Psoas muscle (tissue), 8 donors: ENCODE data around the gene STEAP1B. TPM values are rescaled to one million over a fixed set of nuclear protein-coding genes. Genes with fewer than 3 reads are reported as not detected.

Experiments used
- ATAC-seq, 4 donors: fragments of 200-7000 bp; cut with Tn5 transposase; one replicate each; pipeline ENCODE4 v1.9.1; 2020; ENCODE audit warnings: moderate library complexity in 3 of 4, mild to moderate bottlenecking in 2 of 4
- DNase-seq, 2 donors: peaks; one replicate each; pipeline ENCODE4 v3.0.0-alpha.2; 2020
- H3K27ac ChIP-seq: fragments of 200-600 bp; one replicate; pipeline ENCODE4 v1.8.0; 2022
- H3K27me3 ChIP-seq, 3 donors: fragments of 200-600 bp in 1 of 3; one replicate each; pipeline versions ENCODE4 v1.6.1 to v1.8.0; 2013 to 2022; ENCODE audit warnings: low read length in 2 of 3, mild to moderate bottlenecking in 2 of 3, moderate library complexity in 1 of 3; ENCODE audit not compliant: insufficient read depth in 3 of 3
- H3K36me3 ChIP-seq, 2 donors: fragments of 200-600 bp in 1 of 2; one replicate each; pipeline versions ENCODE4 v1.6.1 to v1.8.0; 2013 to 2022; ENCODE audit warnings: low read depth in 1 of 2, mild to moderate bottlenecking in 1 of 2, moderate library complexity in 1 of 2; ENCODE audit not compliant: insufficient read depth in 1 of 2
- H3K4me1 ChIP-seq: fragments of 200-600 bp; one replicate; pipeline ENCODE4 v1.8.0; 2022
- H3K4me3 ChIP-seq: fragments of 200-600 bp; one replicate; pipeline ENCODE4 v1.8.0; 2022; ENCODE audit warnings: mild to moderate bottlenecking
- H3K9me3 ChIP-seq: fragments of 200-600 bp; one replicate; pipeline ENCODE4 v1.8.0; 2022
- WGBS, 3 donors: extraction: QIAGEN DNeasy Blood & Tissue Kit; methylation state at CpG; one replicate each; pipeline versions ENCODE4 v1.1.6 to v1.1.7; 2013; 5-methylcytosine and 5-hydroxymethylcytosine counted together
- intact Hi-C, 2 donors: fragments of 100-400 bp; cut with DNase I; formaldehyde crosslinking; loops; one replicate each; pipeline versions ENCODE4 v1.11.0 to v1.14.2; 2022
- polyA plus RNA-seq, 3 donors: library from polyadenylated mRNA; stranded (reverse); fragments of 200-250 nt; gene quantifications; one replicate each; pipeline ENCODE4 v1.2.3, GENCODE V29; 2013
- total RNA-seq, 4 donors: library from RNA; stranded (reverse); fragmentation: NEBNext Ultra II Directional in 2 of 4; extraction: Animal tissue kit (Norgen Biotek cat#: 25700) in 2 of 4; gene quantifications; one replicate each; pipeline versions ENCODE4 v1.2.1 to v1.2.4, GENCODE V29; 2021 to 2023
- TF ChIP-seq, protein P1 (sequence below): fragments of 200-600 bp; IDR thresholded peaks from one replicate; pipeline ENCODE4 v1.8.0; 2022; ENCODE audit warnings: antibody characterized with exemption
- donor health status: healthy with polysubstance abuse.
- donor health status: DM: no; HTN: no; CAD: no; lungs with moderate emphysema.
- donor health status: Bipolar disorder and iron deficiency.
- donor health status: healthy.
- donor health status: DM: yes; HTN: yes; CAD: no.
- donor health status: DM: no; HTN: no; CAD: no.
- donor health status: DM: no; HTN: no; CAD: no.
- donor health status: DM: yes; HTN: yes; CAD: no.

Gene STEAP1B
- total and polyA plus RNA-seq, 7 donors, result 0.24 to 1.6 (median 0.91) TPM

DNA sequence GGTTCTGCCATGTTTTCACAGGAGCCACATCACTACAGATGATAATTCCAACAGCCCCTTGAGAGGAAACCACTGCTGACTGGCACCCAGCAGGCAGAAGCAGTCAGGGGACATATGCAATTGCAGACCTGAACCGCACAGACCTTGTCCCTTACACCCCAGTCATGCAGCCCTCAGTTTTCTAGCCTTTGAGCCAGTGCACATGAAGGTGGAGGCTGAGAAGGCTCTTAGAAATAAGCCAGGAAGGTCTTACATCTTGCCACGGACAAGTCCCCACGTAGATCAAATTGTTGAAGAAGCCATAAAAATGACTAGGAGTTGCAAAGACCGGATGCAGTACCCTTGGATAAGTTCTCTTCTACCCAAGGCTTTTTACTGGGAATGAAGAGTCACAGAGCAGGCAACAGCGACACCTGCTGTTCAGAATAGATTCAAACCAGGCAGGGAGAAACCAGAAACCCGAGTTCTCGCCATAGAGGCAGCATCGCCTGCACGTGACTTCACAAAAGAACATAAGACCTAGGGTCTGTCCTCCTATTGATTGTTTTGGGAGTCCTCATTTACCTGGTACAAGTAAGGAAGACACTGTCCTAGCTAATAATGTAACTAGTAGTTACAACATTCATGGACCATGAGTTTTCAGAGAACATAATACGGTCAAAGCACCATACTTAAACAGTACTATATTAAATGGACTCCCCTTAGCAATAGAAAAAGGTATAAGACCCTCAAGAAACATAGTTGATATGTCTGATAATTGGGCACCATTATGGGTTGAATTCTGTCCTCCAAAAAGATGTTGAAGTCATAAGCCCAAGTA is 11.1 kb downstream of the STEAP1B start:
- DNase-seq (peak; percentile 55 to 65), ATAC-seq (peak; percentile 76 to 93 (median 82))
- WGBS, 3 donors, result 18 to 22% (median 19%) methylated on average over 10 of the region's 10 CpGs
- Histone ChIP-seq H3K27me3 (no peaks in the 10 kb centered on the region), H3K9me3 (no peaks in the 10 kb centered on the region), H3K4me3 (no peak overlapping the region), H3K36me3 (no peaks in the 10 kb centered on the region), H3K27ac (no peak overlapping the region), H3K4me1 (no peaks in the 10 kb centered on the region)
- TF ChIP-seq, protein P1, sequence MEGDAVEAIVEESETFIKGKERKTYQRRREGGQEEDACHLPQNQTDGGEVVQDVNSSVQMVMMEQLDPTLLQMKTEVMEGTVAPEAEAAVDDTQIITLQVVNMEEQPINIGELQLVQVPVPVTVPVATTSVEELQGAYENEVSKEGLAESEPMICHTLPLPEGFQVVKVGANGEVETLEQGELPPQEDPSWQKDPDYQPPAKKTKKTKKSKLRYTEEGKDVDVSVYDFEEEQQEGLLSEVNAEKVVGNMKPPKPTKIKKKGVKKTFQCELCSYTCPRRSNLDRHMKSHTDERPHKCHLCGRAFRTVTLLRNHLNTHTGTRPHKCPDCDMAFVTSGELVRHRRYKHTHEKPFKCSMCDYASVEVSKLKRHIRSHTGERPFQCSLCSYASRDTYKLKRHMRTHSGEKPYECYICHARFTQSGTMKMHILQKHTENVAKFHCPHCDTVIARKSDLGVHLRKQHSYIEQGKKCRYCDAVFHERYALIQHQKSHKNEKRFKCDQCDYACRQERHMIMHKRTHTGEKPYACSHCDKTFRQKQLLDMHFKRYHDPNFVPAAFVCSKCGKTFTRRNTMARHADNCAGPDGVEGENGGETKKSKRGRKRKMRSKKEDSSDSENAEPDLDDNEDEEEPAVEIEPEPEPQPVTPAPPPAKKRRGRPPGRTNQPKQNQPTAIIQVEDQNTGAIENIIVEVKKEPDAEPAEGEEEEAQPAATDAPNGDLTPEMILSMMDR, result peak; percentile 97
- intact Hi-C loops, result loop anchor here (1.0 to 2.0 kb wide), 3 partner anchors 378 to 386 kb away; no protein-coding TSS in a partner anchor

DNA sequence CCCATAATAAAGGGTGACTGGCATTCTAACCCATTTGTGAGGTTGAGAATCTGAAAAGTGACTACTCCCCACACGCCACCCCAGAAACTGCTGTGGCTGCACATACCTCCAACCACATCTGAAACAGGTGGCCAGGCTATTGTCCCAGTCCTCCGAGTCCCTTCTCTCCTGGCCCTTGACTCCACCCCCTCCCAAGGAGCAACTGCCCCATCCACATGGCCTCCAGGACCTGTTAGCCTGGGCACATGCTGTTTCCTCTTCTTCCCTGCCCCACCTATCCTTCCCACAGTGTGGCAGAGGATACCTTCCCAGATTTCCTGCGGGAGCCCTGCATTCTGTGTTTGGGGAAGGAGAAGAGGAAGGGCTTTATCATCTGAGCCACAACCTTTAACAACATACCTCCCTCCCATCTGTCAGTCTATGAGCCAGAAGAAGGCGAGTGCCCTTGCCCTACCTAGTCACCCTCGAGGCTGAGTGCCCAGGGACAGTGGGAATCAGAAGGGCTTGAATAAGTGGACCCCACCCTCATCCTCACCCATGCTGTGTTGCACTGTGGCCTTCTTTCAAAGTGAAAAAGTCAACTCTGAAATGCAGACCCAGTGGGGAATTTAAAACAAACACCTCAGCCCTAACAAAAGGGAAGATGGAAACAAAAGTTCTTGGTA is 11.9 kb downstream of the STEAP1B start:
- WGBS, 3 donors, result 67 to 87% (median 75%) methylated on average over 5 of the region's 5 CpGs
- H3K9me3 ChIP-seq, result no peaks in the 10 kb centered on the region
- H3K36me3 ChIP-seq, result no peaks in the 10 kb centered on the region
- H3K4me3 ChIP-seq, result no peak overlapping the region
- H3K27ac ChIP-seq, result no peak overlapping the region
- DNase-seq (no peak), ATAC-seq (no peak)
- no peaks in the 10 kb centered on the region for H3K27me3 ChIP-seq
- TF ChIP-seq, protein P1, result no peak
- no peaks in the 10 kb centered on the region for H3K4me1 ChIP-seq
- intact Hi-C loops, result loop anchor here (1.0 to 2.0 kb wide), 3 partner anchors 377 to 385 kb away; no protein-coding TSS in a partner anchor

DNA sequence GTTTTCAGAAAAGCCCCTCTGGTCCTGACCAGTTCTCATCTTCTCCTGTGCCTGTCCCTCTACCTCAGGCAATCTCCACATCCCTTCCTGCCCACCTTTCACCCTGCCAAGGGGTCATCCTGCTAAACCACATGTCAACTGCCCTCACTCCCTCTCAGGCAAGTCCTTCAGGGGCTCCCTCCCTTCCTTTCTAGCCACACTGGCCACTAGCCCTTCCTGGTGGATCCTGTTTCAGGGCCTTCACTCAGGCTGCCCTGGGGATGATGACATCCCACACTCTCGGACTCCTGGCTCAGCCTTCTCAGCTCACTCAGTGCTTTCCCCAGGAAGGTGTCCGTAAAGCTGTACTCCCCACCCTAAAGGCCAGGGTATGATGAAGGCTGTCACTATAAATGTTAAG is 13.4 kb downstream of the STEAP1B start:
- Histone ChIP-seq H3K4me1 (no peaks in the 10 kb centered on the region), H3K9me3 (no peaks in the 10 kb centered on the region), H3K27me3 (no peaks in the 10 kb centered on the region), H3K4me3 (no peak overlapping the region), H3K36me3 (no peaks in the 10 kb centered on the region), H3K27ac (no peak overlapping the region)
- intact Hi-C loops, result no loop called here
- ATAC-seq (no peak), DNase-seq (no peak)
- TF ChIP-seq, protein P1, result no peak
- 66 to 74% (median 72%) methylated on average over 2 of the region's 2 CpGs for WGBS, 3 donors

DNA sequence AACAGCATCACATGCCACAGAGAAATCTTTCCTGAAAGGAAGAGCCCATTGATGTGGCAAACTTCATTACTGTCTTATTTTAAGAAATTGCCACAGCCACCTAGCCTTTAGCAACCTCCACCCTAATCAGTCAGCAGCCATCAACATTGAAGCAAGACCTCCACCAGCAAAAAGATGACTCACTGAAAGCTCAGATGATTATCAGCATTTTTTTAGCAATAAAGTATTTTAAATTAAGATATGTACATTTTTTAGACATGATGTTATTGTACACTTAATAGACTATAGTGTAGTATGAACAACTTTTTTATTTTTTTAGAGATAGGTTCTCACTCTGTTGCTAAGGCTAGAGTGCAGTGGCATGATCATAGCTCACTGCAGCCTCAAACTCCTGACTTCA is 14.8 kb downstream of the STEAP1B start:
- H3K36me3 ChIP-seq, result no peaks in the 10 kb centered on the region
- H3K4me3 ChIP-seq, result no peak overlapping the region
- ATAC-seq (no peak), DNase-seq (no peak)
- no peaks in the 10 kb centered on the region for H3K4me1 ChIP-seq
- H3K9me3 ChIP-seq, result no peaks in the 10 kb centered on the region
- intact Hi-C loops, result no loop called here
- TF ChIP-seq, protein P1, result no peak
- H3K27ac ChIP-seq, result no peak overlapping the region
- H3K27me3 ChIP-seq, result no peaks in the 10 kb centered on the region
